SK-N-DZ (cell line): ENCODE measurements around the gene TUBB6.

Experiments
- DNase-seq: peaks from one replicate; pipeline ENCODE4 v3.0.0-alpha.2; 2015; ENCODE audit warnings: low spot score

TUBB6 gene

GRCh38 chr18:12290086-12290485 lies 18.0 kb upstream of the TUBB6 start:
- no peak for DNase-seq

- DNase-seq, result no peak
Measured at GRCh38 chr18:12291161-12291560, 16.9 kb upstream of the TUBB6 start.

- DNase-seq, result no peak
Measured at GRCh38 chr18:12291690-12292089, 16.4 kb upstream of the TUBB6 start.

GRCh38 chr18:12293831-12294230 lies 14.2 kb upstream of the TUBB6 start:
- no peak for DNase-seq

- DNase-seq, result no peak
Measured at GRCh38 chr18:12295389-12296086, 12.5 kb upstream of the TUBB6 start.

- DNase-seq, result no peak
Measured at GRCh38 chr18:12296087-12296403, 12.0 kb upstream of the TUBB6 start.

GRCh38 chr18:12296457-12296856 lies 11.6 kb upstream of the TUBB6 start:
- DNase-seq, result no peak

- DNase-seq, result no peak
Measured at GRCh38 chr18:12299862-12300261, 8.2 kb upstream of the TUBB6 start.

GRCh38 chr18:12301263-12302005 lies 6.6 kb upstream of the TUBB6 start:
- DNase-seq, result peak; percentile 42

- DNase-seq, result no peak
Measured at GRCh38 chr18:12302391-12303147, 5.5 kb upstream of the TUBB6 start.

GRCh38 chr18:12304351-12305210 lies 3.5 kb upstream of the TUBB6 start:
- no peak for DNase-seq

GRCh38 chr18:12305211-12305610 lies 2.8 kb upstream of the TUBB6 start:
- no peak for DNase-seq

GRCh38 chr18:12305930-12306629 lies 2.0 kb upstream of the TUBB6 start:
- no peak for DNase-seq

- DNase-seq, result no peak
Measured at GRCh38 chr18:12306752-12307700, 1.0 kb upstream of the TUBB6 start.

- peak; percentile 54 for DNase-seq
Measured at GRCh38 chr18:12308386-12309100, 502 bp downstream of the TUBB6 start.

GRCh38 chr18:12309683-12310198 lies 1.7 kb downstream of the TUBB6 start:
- DNase-seq, result no peak

GRCh38 chr18:12310762-12311161 lies 2.7 kb downstream of the TUBB6 start:
- DNase-seq, result no peak

- DNase-seq, result no peak
Measured at GRCh38 chr18:12312976-12313375, 4.9 kb downstream of the TUBB6 start.
